ENCODE data around the gene OR10AD1. TPM values are rescaled to one million over a fixed set of nuclear protein-coding genes. Genes with fewer than 3 reads are reported as not detected.
A peak's percentile ranks its signal among the peaks of the same experiment; 100 is the strongest.

The OR10AD1 gene
- polyA plus RNA-seq, 1 donor (not counting 4 experiments of a cell fraction or from before 2014, with no cell fraction given), result not detected

- peak; percentile 75 for FAIRE-seq
- no peaks in the 10 kb centered on the region for H3K36me3 ChIP-seq (ENCODE audit: control insufficient read depth in 2 of 2, extremely low read depth in 1 of 2, insufficient read depth in 2 of 2, low read length in 2 of 2)
Measured at GRCh38 chr12:48189331-48190125, 13.6 kb downstream of the OR10AD1 start.

GRCh38 chr12:48187916-48188695 is 15.0 kb downstream of the OR10AD1 start:
- Histone ChIP-seq H3K9me3 (ENCODE audit: control insufficient read depth, low read depth, low read length) (no peaks in the 10 kb centered on the region), H3K4me3 (ENCODE audit: control insufficient read depth in 2 of 3, extremely low read depth in 1 of 3, insufficient read depth in 2 of 3, low read depth in 1 of 3, low read length in 3 of 3) (no peak overlapping the region), H2AFZ (ENCODE audit: control insufficient read depth, low read length) (no peak overlapping the region), H3K36me3 (ENCODE audit: control insufficient read depth in 2 of 2, extremely low read depth in 1 of 2, insufficient read depth in 2 of 2, low read length in 2 of 2) (no peaks in the 10 kb centered on the region), H4K20me1 (ENCODE audit: control insufficient read depth, extremely low read depth, insufficient read depth, low read length) (no peaks in the 10 kb centered on the region), H3K9me1 (ENCODE audit: control insufficient read depth, extremely low read depth, insufficient read depth, low read length) (no peaks in the 10 kb centered on the region), H3K4me1 (ENCODE audit: control insufficient read depth, extremely low read depth, insufficient read depth, low read length) (peaks cover 14% of the 10 kb centered on the region), H3K79me2 (ENCODE audit: control insufficient read depth, insufficient read depth, low read length) (no peaks in the 10 kb centered on the region), H3K4me2 (ENCODE audit: control insufficient read depth, extremely low read depth, insufficient read depth, low read depth, low read length) (no peak overlapping the region), H3K9ac (ENCODE audit: control insufficient read depth, extremely low read depth, insufficient read depth, low read length) (no peak overlapping the region), H3K27ac (ENCODE audit: control insufficient read depth, insufficient read depth, low read length) (no peak overlapping the region), H3K27me3 (ENCODE audit: control insufficient read depth, extremely low read depth, insufficient read depth, low read length) (peaks cover 35% of the 10 kb centered on the region)
- dilution Hi-C loops (cut with MboI; ENCODE audit: extremely low pct_ligation_motif_present, low sequenced_read_pairs), result no loop called here
- DNase-seq (ENCODE audit: low read depth, low spot score) (no peak), FAIRE-seq (no peak)
- TF ChIP-seq CTCF (optimal IDR thresholded peaks at IDR 0.05 in 1 of 3, IDR thresholded peaks at IDR 0.05 in 1 of 3, conservative IDR thresholded peaks at IDR 0.05 in 1 of 3; ENCODE audit: extremely low read depth in 1 of 3, insufficient read depth in 2 of 3, low read length in 3 of 3) (no peak), EZH2 (IDR thresholded peaks at IDR 0.05; ENCODE audit: low read length) (no peak)

More at GRCh38 chr12:48189331-48190125, 13.6 kb downstream of the OR10AD1 start:
- no peaks in the 10 kb centered on the region for H3K79me2 ChIP-seq (ENCODE audit: control insufficient read depth, insufficient read depth, low read length)
- no peak overlapping the region for H2AFZ ChIP-seq (ENCODE audit: control insufficient read depth, low read length)
- H4K20me1 ChIP-seq (ENCODE audit: control insufficient read depth, extremely low read depth, insufficient read depth, low read length), result no peaks in the 10 kb centered on the region
- H3K27ac ChIP-seq (ENCODE audit: control insufficient read depth, insufficient read depth, low read length), result no peak overlapping the region
- TF ChIP-seq EZH2 (IDR thresholded peaks at IDR 0.05; ENCODE audit: low read length) (no peak), CTCF (optimal IDR thresholded peaks at IDR 0.05 in 1 of 3, IDR thresholded peaks at IDR 0.05 in 1 of 3, conservative IDR thresholded peaks at IDR 0.05 in 1 of 3; ENCODE audit: extremely low read depth in 1 of 3, insufficient read depth in 2 of 3, low read length in 3 of 3) (peak; percentile 65 to 79 (median 75))
- H3K9ac ChIP-seq (ENCODE audit: control insufficient read depth, extremely low read depth, insufficient read depth, low read length), result no peak overlapping the region
- H3K4me1 ChIP-seq (ENCODE audit: control insufficient read depth, extremely low read depth, insufficient read depth, low read length), result peaks cover 10% of the 10 kb centered on the region
- H3K4me3 ChIP-seq (ENCODE audit: control insufficient read depth in 2 of 3, extremely low read depth in 1 of 3, insufficient read depth in 2 of 3, low read depth in 1 of 3, low read length in 3 of 3), result no peak overlapping the region
- H3K4me2 ChIP-seq (ENCODE audit: control insufficient read depth, extremely low read depth, insufficient read depth, low read depth, low read length), result peak overlapping the region; percentile 15
- H3K9me1 ChIP-seq (ENCODE audit: control insufficient read depth, extremely low read depth, insufficient read depth, low read length), result no peaks in the 10 kb centered on the region
- peaks cover 21% of the 10 kb centered on the region for H3K27me3 ChIP-seq (ENCODE audit: control insufficient read depth, extremely low read depth, insufficient read depth, low read length)
- no peaks in the 10 kb centered on the region for H3K9me3 ChIP-seq (ENCODE audit: control insufficient read depth, low read depth, low read length)
- dilution Hi-C loops (cut with MboI; ENCODE audit: extremely low pct_ligation_motif_present, low sequenced_read_pairs), result no loop called here
- peak; percentile 44 for DNase-seq (ENCODE audit: low read depth, low spot score)

All from keratinocyte (primary cell).